RCC 7860 (cell line): ENCODE results near the gene ZNF541.
"Not testable (repeated sequence)": the region's sequence is repeated elsewhere in the genome, so short reads cannot be mapped to it uniquely, and the experiment has no call there.

Source experiments
- DNase-seq: peaks from one replicate; pipeline ENCODE4 v3.0.0-alpha.2; 2015; ENCODE audit warnings: low spot score
- FAIRE-seq: peaks from 2 replicates; lab custom pipeline; 2012; peaks lifted over from hg19 to GRCh38; lab: Jason Lieb, UNC

Gene ZNF541

DNA sequence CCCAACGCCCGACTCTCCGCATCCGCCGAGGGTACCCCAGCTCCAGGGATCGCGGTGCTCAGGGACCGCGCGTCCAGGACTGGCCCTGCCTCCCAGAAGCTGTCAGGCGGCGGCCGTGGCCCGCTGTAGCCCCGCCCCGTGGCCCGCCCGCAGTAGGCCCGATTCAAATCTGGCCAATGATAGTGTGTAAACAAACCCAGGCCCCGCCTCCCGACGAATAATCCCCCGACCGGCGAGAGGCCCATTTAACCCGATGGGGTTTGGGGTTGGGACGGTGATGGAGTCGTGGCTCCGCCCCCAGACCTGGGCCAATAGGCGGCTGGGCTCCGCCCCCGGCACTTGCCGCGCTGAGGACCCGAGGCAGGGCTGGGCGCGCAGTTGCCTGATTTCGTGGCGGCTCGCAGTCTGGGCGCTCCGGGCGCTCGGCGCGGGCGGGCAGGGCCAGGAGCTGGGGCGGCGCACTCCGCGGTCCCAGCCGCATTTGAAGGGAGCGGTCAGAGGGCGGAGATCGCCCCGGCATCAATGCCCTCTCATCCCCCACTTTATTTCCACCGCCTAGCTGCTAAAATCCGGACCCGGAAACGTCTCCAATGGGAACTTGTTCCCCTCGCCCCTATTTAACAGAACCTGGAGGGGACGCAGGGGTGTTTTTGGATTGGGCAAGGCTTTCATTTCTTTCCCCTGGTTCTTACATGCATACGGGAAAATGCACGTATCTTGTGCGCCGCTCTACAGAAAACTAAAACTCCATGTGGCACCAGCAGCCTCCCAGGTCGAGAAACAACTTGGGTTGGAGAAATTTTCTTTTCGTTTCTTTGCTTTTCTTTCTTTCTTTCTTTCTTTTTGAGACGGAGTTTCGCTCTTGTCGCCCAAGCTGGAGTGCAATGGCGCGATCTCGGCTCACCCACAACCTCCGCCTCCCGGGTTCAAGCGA is 27.6 kb upstream of the ZNF541 start:
- DNase-seq = peak; percentile 92
- FAIRE-seq = peak; percentile 71

- DNase-seq, FAIRE-seq: not testable (repeated sequence)
These were observed 26.8 kb upstream of the ZNF541 start for GRCh38 chr19:47599671-47600245.

GRCh38 chr19:47598407-47599349 is 25.7 kb upstream of the ZNF541 start:
- peak; percentile 78 for DNase-seq
- peak; percentile 21 for FAIRE-seq

- FAIRE-seq = no peak
- DNase-seq = no peak
These were observed 23.0 kb upstream of the ZNF541 start for GRCh38 chr19:47595944-47596343.

- no peak for DNase-seq
- FAIRE-seq = no peak
These were observed 20.9 kb upstream of the ZNF541 start for GRCh38 chr19:47593860-47594259.

- no peak for DNase-seq
- no peak for FAIRE-seq
These were observed 16.9 kb upstream of the ZNF541 start for GRCh38 chr19:47589824-47590223.

- no peak for FAIRE-seq
These were observed 14.3 kb upstream of the ZNF541 start for GRCh38 chr19:47587295-47587694.

GRCh38 chr19:47583161-47583560 is 10.2 kb upstream of the ZNF541 start:
- FAIRE-seq, DNase-seq: not testable (repeated sequence)

More at GRCh38 chr19:47587295-47587694, 14.3 kb upstream of the ZNF541 start:
- DNase-seq = peak; percentile 26

DNA sequence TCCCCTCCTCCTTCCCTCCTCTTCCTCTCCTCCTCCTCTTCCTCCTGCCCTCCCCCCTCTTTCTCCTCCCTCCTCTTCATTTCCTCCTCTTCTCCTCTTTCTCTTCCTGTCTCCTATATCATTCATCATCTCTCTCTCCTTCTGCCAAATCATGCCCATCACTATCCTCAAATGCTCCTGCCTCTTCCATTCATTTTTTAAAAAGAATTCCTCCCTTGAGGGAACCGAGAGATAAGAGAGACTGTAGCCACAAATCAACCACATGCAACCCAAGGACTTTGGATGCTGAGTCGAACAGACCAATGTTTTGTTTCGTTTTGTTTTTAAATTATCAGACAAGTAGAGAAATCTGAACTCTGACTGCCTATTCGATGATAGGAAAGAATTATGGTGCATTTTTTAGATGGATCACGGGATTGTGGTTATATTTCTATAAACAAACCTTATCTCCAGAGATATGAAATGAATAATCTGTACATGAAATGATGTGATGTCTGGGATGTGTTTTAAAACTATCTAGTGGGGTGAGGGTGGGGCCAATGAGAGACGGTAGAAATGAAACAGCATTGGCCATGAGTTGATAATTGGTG is 9.5 kb upstream of the ZNF541 start:
- DNase-seq = no peak
- no peak for FAIRE-seq

DNA sequence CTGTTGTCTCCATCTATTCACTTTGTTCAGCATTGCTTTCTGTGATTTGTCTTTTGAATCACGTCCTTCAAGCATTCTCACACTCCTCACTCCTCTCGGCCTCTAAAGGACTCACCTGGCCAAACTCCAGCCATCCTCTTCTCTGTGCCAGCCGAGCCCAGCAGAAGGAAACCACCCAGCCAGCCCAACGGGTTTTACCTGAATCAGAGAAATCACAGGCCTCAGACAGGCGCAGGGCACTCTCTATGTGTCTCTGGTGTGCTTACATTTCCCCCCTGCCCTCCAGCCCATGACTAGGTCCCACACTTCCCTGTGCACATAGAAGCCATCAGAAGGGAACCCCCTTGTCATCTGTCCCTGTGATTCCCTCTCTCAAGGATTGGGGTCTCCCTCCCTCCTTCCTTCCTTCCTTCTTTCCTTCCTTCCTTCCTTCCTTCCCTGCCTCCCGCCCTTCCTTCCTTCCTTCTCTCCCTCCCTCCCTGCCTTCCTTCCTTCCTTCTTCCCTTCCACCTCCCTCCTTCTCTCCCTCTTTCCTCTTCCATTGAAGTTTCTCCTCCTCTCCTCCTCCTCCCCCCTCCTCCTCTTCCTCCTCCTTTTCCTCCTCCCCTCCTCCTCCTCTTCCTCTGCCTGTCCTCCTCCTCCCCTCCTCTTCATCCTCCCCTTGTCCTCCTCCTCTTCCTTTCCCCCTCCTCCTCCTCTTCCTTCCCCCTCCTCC is 8.8 kb upstream of the ZNF541 start:
- no peak for FAIRE-seq
- no peak for DNase-seq

DNA sequence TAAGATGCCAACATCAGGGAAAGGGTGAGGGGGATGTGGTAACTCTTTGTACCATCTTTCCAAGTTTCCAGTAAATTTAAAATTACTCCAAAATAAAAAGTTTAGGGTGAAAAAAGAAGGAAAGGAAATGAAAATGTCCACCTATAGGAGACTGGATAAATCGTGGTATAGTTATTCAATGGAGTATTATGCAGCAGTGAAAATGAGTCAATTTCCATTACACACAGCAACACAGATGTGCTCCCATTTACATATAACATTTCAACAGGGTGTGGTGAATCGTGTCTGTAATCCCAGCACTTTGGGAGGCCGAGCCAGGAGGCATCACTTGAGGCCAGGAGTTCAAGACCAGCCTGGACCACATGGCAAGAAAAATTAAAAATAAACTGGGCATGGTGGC is 7.4 kb upstream of the ZNF541 start:
- DNase-seq (no peak), FAIRE-seq (no peak)

GRCh38 chr19:47572635-47573034 is 313 bp downstream of the ZNF541 start:
- DNase-seq (no peak), FAIRE-seq (no peak)

- DNase-seq = no peak
- no peak for FAIRE-seq
These were observed 3.6 kb downstream of the ZNF541 start for GRCh38 chr19:47569331-47569730.

GRCh38 chr19:47564081-47564480 is 8.9 kb downstream of the ZNF541 start:
- no peak for DNase-seq
- FAIRE-seq = no peak

DNA sequence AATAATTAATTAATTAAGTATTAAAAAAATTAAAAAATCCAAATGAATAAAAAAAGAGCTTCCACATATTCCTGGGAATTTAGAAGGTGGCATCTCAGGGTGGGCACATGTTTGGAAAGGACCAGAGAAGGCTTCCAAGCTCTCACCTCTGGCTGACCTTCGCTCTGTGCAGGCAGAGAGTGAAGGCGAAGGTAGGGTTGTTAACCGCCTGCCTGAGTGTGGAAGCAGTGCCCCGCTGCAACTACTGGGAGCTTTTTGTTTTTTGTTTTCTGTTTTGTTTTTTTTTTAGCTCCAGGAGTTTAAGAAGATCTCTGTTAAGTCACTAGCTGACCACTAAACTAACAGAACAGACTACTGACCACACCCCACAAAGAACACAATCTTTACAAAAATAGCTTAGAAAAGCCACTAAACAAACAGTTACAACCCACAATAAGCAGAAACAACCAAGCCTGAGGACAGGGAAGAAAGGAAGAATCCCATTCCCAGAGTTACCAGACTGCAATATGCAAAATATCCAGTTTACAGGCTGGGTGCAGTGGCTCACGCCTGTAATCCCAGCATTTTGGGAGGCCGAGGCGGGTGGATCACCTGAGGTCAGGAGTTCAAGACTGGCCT is 11.4 kb downstream of the ZNF541 start:
- no peak for DNase-seq
- FAIRE-seq = no peak

GRCh38 chr19:47560999-47561398 is 11.9 kb downstream of the ZNF541 start:
- DNase-seq (no peak), FAIRE-seq (no peak)

GRCh38 chr19:47550129-47550528 is 22.8 kb downstream of the ZNF541 start:
- FAIRE-seq = no peak
- DNase-seq = no peak

DNA sequence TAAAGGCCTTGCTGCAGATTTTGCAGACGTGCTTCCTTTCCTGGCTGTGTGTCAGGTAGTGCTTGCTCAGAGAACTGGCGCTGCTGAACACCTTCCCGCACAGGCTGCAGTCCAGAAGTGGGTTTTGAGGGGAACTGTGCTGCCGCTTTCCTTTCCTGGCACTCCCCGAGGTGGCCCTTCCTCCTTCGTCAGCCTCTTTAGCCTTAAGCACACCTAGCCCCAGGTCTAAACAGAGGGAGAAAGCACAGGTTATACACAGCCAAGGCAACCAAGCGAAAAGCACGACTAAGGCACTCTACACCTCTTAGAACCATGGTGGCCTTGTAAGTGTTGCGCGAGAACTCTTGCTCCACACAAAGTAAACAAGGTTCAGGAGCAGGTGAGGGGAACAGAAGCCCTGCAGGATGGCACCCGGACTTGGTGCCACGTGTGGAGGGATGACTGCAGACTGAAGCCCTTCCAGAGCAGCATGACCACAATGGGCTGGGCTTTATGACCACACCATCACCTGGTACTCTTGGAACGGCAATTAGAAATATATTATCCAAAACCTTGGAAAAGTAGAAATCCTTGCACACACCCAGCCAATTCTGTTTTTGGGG is 23.6 kb downstream of the ZNF541 start:
- no peak for DNase-seq
- no peak for FAIRE-seq

DNA sequence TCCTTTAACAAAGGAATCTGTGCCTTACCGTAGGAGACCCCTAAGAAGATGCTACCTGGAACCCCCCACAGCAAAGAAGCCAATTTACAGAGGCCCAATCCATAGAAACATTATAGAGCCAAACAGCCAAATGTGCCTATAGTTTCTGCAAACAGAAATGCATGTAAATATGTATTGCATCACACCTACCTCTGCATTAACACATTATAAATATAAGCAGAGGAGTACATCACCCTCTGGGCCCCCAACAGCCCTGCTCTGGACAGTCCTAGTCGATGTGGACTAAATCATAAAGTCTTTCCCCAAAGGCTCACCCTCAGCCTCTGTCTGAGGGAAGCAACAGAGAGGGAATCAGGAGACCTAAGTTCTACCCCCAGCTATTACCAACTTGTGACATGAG is 25.7 kb downstream of the ZNF541 start:
- FAIRE-seq = no peak
- no peak for DNase-seq
